HCEC 1CT (cell line): ENCODE data around the gene CDH4.
"Not testable (repeated sequence)": the region's sequence is repeated elsewhere in the genome, so short reads cannot be mapped to it uniquely, and the experiment has no call there.

Experiments
- DNase-seq: peaks from one replicate; pipeline ENCODE4 v3.0.0-alpha.2; 2017

CDH4 gene

GRCh38 chr20:61253640-61254511, 1.8 kb downstream of the CDH4 start:
- DNase-seq: peak; percentile 18

GRCh38 chr20:61254881-61255626, 3.0 kb downstream of the CDH4 start:
- DNase-seq: peak; percentile 72

- no peak for DNase-seq
Observed at GRCh38 chr20:61256365-61256764, 4.3 kb downstream of the CDH4 start.

GRCh38 chr20:61256824-61257223, 4.8 kb downstream of the CDH4 start:
- DNase-seq: no peak

- no peak for DNase-seq
Observed at GRCh38 chr20:61257611-61258010, 5.5 kb downstream of the CDH4 start.

- DNase-seq: no peak
Observed at GRCh38 chr20:61259741-61260140, 7.7 kb downstream of the CDH4 start.

- no peak for DNase-seq
Observed at GRCh38 chr20:61260905-61261304, 8.8 kb downstream of the CDH4 start.

- no peak for DNase-seq
Observed at GRCh38 chr20:61262036-61262435, 10.0 kb downstream of the CDH4 start.

GRCh38 chr20:61262514-61262913, 10.5 kb downstream of the CDH4 start:
- DNase-seq: no peak

- DNase-seq: no peak
Observed at GRCh38 chr20:61263084-61263695, 11.1 kb downstream of the CDH4 start.

GRCh38 chr20:61263938-61264337, 11.9 kb downstream of the CDH4 start:
- DNase-seq: no peak

- DNase-seq: no peak
Observed at GRCh38 chr20:61267241-61267640, 15.2 kb downstream of the CDH4 start.

- DNase-seq: no peak
Observed at GRCh38 chr20:61268024-61268423, 16.0 kb downstream of the CDH4 start.

GRCh38 chr20:61271312-61272231, 19.5 kb downstream of the CDH4 start:
- no peak for DNase-seq

- DNase-seq: not testable (repeated sequence)
Observed at GRCh38 chr20:61273024-61273423, 21.0 kb downstream of the CDH4 start.

GRCh38 chr20:61273666-61274065, 21.6 kb downstream of the CDH4 start:
- DNase-seq: not testable (repeated sequence)

GRCh38 chr20:61274326-61274725, 22.3 kb downstream of the CDH4 start:
- DNase-seq: no peak

- no peak for DNase-seq
Observed at GRCh38 chr20:61278296-61278695, 26.2 kb downstream of the CDH4 start.

- DNase-seq: no peak
Observed at GRCh38 chr20:61279621-61280150, 27.6 kb downstream of the CDH4 start.

GRCh38 chr20:61280217-61280980, 28.3 kb downstream of the CDH4 start:
- no peak for DNase-seq

- DNase-seq: no peak
Observed at GRCh38 chr20:61281286-61281795, 29.3 kb downstream of the CDH4 start.
